Body of pancreas (tissue), 4 donors: ENCODE results near the gene DTX4.

Source experiments
- CTCF ChIP-seq, 7 experiments: fragments of 450-650 bp in 4 of 7; fragments of 200-600 bp in 3 of 7; sonication (generic) in 3 of 7; IDR thresholded peaks; one replicate each; pipeline ENCODE4 v1.5.1; 2016 to 2019; ENCODE audit warnings: antibody characterized with exemption in 7 of 7
- POLR2A ChIP-seq, 3 donors: fragments of 450-650 bp; IDR thresholded peaks; one replicate each; pipeline ENCODE4 v1.6.1; 2016; ENCODE audit warnings: antibody characterized with exemption in 3 of 3, mild to moderate bottlenecking in 2 of 3

DNA sequence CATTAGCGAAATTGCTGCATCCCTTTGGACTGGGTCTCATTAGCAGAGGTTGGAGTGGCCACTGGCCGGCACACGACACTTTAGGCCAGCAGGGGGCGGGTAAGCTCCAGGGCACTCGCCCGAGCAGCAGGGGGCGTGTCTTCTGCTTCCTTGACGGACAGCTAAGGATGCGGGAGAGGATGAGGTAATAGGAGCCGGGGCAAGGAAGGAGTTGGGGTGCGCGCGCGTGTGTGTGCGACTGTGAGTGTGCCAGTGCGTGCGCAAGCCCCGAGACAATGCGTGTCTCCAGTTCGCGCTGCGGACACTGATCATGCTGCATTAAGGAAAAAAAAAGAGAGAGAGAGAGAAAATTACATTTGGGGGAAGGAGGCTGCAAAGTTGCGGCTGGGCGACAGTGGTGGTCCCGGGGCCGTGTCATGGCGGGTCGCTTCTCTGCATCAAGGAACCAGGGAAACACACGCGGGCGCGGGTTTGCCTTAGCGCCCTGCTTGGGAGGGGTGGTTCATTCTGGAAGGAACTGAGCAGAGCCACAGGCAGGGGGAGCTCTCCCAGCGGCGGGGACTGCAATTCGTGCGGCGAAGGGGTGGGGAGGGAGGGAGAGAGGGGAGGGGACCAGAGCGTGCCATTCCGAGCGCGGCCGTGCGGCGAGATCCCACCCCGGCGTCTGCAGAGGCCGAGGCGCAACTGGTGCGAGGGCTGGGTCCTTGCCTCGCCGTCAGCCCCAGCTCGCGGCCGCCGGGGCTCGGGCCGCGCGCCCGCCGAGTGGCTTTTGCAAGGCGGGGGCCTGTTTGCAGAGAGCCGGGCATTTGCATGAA, at the start of gene DTX4:
- TF ChIP-seq CTCF (IDR thresholded peaks at IDR 0.05) = peak; percentile 70 to 99 (median 97)
- peak in 2 of 3 donors; percentile 12 to 37 for TF ChIP-seq POLR2A (IDR thresholded peaks at IDR 0.05)
